Cardiac muscle cell (in vitro differentiated cells and primary cell): Measurements from ENCODE around the gene ATXN2. TPM values are rescaled to one million over a fixed set of nuclear protein-coding genes. Genes with fewer than 3 reads are reported as not detected.
"Not testable (repeated sequence)": the region's sequence is repeated elsewhere in the genome, so short reads cannot be mapped to it uniquely, and the experiment has no call there.

Experiments
- DNase-seq, 2 donors: peaks; one replicate each; pipeline versions ENCODE4 v3.0.0 to v3.0.0-alpha.2; 2010 to 2017; ENCODE audit warnings: low read depth in 1 of 2, low spot score in 1 of 2
- H3K27ac ChIP-seq: fragments of 200-600 bp; sonication (generic); 2 replicates; pipeline ENCODE4 v1.5.1; 2016
- H3K27me3 ChIP-seq: fragments of 200-600 bp; sonication (generic); 2 replicates; pipeline ENCODE4 v1.6.0; 2016; ENCODE audit warnings: control low read depth
- H3K36me3 ChIP-seq: fragments of 200-600 bp; sonication (generic); 2 replicates; pipeline ENCODE4 v1.5.1; 2016; ENCODE audit warnings: control low read depth
- H3K4me1 ChIP-seq: fragments of 200-600 bp; sonication (generic); 2 replicates; pipeline ENCODE4 v1.8.1; 2017; ENCODE audit warnings: low read depth, mild to moderate bottlenecking, mixed run types
- H3K4me3 ChIP-seq: fragments of 200-600 bp; sonication (generic); 2 replicates; pipeline ENCODE4 v1.5.1; 2016; ENCODE audit warnings: mild to moderate bottlenecking
- H3K9me3 ChIP-seq: fragments of 200-600 bp; sonication (generic); 2 replicates; pipeline ENCODE4 v1.5.1; 2017; ENCODE audit warnings: low read depth, mild to moderate bottlenecking, control low read depth
- CTCF ChIP-seq: IDR thresholded peaks from 2 replicates; pipeline ENCODE4 v1.5.1; 2012; ENCODE audit warnings: low read depth, mild to moderate bottlenecking, low read length
- polyA plus RNA-seq: library from polyadenylated mRNA; unstranded; fragments of >200 nt; fragmentation: Nextera tagmentation; extraction: Ambion mirVana; gene quantifications from 2 replicates; pipeline ENCODE4 v1.2.1, GENCODE V29; 2016
- total RNA-seq: library from RNA; depleted of rRNA; stranded (reverse); fragments of >200 nt; gene quantifications from 2 replicates; pipeline ENCODE4 v1.2.3, GENCODE V29; 2016

Gene ATXN2
- total and polyA plus RNA-seq, 2 experiments from 2014 or later: 29.5 to 52.7 TPM

- no peaks in the 10 kb centered on the region for H3K36me3 ChIP-seq
- peaks cover 3% of the 10 kb centered on the region for H3K27me3 ChIP-seq
- no peaks in the 10 kb centered on the region for H3K9me3 ChIP-seq
- DNase-seq: no peak
- H3K4me1 ChIP-seq: no peaks in the 10 kb centered on the region
- no peak for TF ChIP-seq CTCF
- H3K4me3 ChIP-seq: no peak overlapping the region
- no peak overlapping the region for H3K27ac ChIP-seq
These were observed 27.1 kb upstream of the ATXN2 start for GRCh38 chr12:111626230-111626629.

GRCh38 chr12:111624540-111624939 is 25.4 kb upstream of the ATXN2 start:
- H3K4me3 ChIP-seq: no peak overlapping the region
- H3K9me3 ChIP-seq: no peaks in the 10 kb centered on the region
- H3K27me3 ChIP-seq: peaks cover 3% of the 10 kb centered on the region
- no peaks in the 10 kb centered on the region for H3K4me1 ChIP-seq
- TF ChIP-seq CTCF: no peak
- DNase-seq: no peak
- H3K27ac ChIP-seq: no peak overlapping the region
- H3K36me3 ChIP-seq: no peaks in the 10 kb centered on the region

GRCh38 chr12:111617841-111618240 is 18.7 kb upstream of the ATXN2 start:
- not testable (repeated sequence) for H3K27ac ChIP-seq, H3K27me3 ChIP-seq, H3K36me3 ChIP-seq, H3K4me1 ChIP-seq, H3K4me3 ChIP-seq, DNase-seq, H3K9me3 ChIP-seq

- no peaks in the 10 kb centered on the region for H3K36me3 ChIP-seq
- DNase-seq: peak in 1 of 2 donors; percentile 92
- no peak overlapping the region for H3K27ac ChIP-seq
- H3K4me3 ChIP-seq: no peak overlapping the region
- no peaks in the 10 kb centered on the region for H3K9me3 ChIP-seq
- H3K4me1 ChIP-seq: no peaks in the 10 kb centered on the region
- no peak for TF ChIP-seq CTCF
- no peaks in the 10 kb centered on the region for H3K27me3 ChIP-seq
These were observed 17.1 kb upstream of the ATXN2 start for GRCh38 chr12:111616177-111616623.

GRCh38 chr12:111607239-111607638 is 8.1 kb upstream of the ATXN2 start:
- Histone ChIP-seq H3K36me3 (no peaks in the 10 kb centered on the region), H3K4me1 (no peaks in the 10 kb centered on the region), H3K9me3 (no peaks in the 10 kb centered on the region), H3K27ac (no peak overlapping the region), H3K4me3 (no peak overlapping the region), H3K27me3 (no peaks in the 10 kb centered on the region)
- no peak for TF ChIP-seq CTCF
- DNase-seq: no peak

GRCh38 chr12:111606767-111607230 is 7.7 kb upstream of the ATXN2 start:
- Histone ChIP-seq H3K36me3 (no peaks in the 10 kb centered on the region), H3K27me3 (no peaks in the 10 kb centered on the region), H3K27ac (no peak overlapping the region)

More at GRCh38 chr12:111606767-111607230, 7.7 kb upstream of the ATXN2 start:
- H3K4me3 ChIP-seq: no peak overlapping the region
- DNase-seq: no peak
- no peaks in the 10 kb centered on the region for H3K9me3 ChIP-seq
- no peaks in the 10 kb centered on the region for H3K4me1 ChIP-seq
- TF ChIP-seq CTCF: no peak
